ENCODE measurements around the gene SSH3.

GRCh38 chr11:67307545-67308001, 4.2 kb downstream of the SSH3 start:
- TF ChIP-seq EZH2 (IDR thresholded peaks at IDR 0.05; ENCODE audit: low read length, missing control alignments), result no peak
- TF ChIP-seq CTCF (conservative IDR thresholded peaks at IDR 0.05 in 1 of 2, IDR thresholded peaks at IDR 0.05 in 1 of 2; ENCODE audit: low read depth in 1 of 2, low read length in 2 of 2), result no peak

All from fibroblast of lung (primary cell).